Smooth muscle cell (in vitro differentiated cells): ENCODE measurements around the gene GLIPR2. TPM values are rescaled to one million over a fixed set of nuclear protein-coding genes. Genes with fewer than 3 reads are reported as not detected.
A peak's percentile ranks its signal among the peaks of the same experiment; 100 is the strongest.

Experiments
- DNase-seq: peaks from one replicate; lab custom pipeline; 2025; ENCODE audit not compliant: unreplicated experiment; lab: John Stamatoyannopoulos, UW
- H2AFZ ChIP-seq: fragments of 200-600 bp; sonication (generic); 2 replicates; pipeline ENCODE4 v1.6.0; 2016; ENCODE audit warnings: antibody characterized with exemption, low read depth, mild to moderate bottlenecking
- H3F3A ChIP-seq: fragments of 200-600 bp; sonication (generic); 2 replicates; pipeline ENCODE4 v1.6.0; 2017; ENCODE audit warnings: antibody characterized with exemption, low read depth
- H3K27ac ChIP-seq: fragments of 200-600 bp; sonication (generic); 2 replicates; pipeline ENCODE4 v1.5.1; 2016; ENCODE audit warnings: low read depth, mild to moderate bottlenecking
- H3K27me3 ChIP-seq: fragments of 200-600 bp; sonication (generic); 2 replicates; pipeline ENCODE4 v1.6.1; 2016; ENCODE audit warnings: low read depth, mild to moderate bottlenecking
- H3K36me3 ChIP-seq: fragments of 200-600 bp; sonication (generic); 2 replicates; pipeline ENCODE4 v1.5.1; 2016; ENCODE audit warnings: low read depth
- H3K4me1 ChIP-seq: fragments of 200-600 bp; sonication (generic); 2 replicates; pipeline ENCODE4 v1.5.1; 2016; ENCODE audit warnings: low read depth
- H3K4me2 ChIP-seq: fragments of 200-600 bp; sonication (generic); 2 replicates; pipeline ENCODE4 v1.6.0; 2016; ENCODE audit warnings: mild to moderate bottlenecking
- H3K4me3 ChIP-seq: fragments of 200-600 bp; sonication (generic); 2 replicates; pipeline ENCODE4 v1.5.1; 2016; ENCODE audit warnings: mild to moderate bottlenecking
- H3K79me2 ChIP-seq: fragments of 200-600 bp; sonication (generic); 2 replicates; pipeline ENCODE4 v1.6.0; 2016; ENCODE audit warnings: low read depth, mild to moderate bottlenecking
- H3K9ac ChIP-seq: fragments of 200-600 bp; sonication (generic); 2 replicates; pipeline ENCODE4 v1.6.0; 2016; ENCODE audit warnings: low read depth
- H3K9me3 ChIP-seq: fragments of 200-600 bp; sonication (generic); replicated peaks from 2 replicates; pipeline ENCODE4 v1.5.1; 2016; ENCODE audit warnings: low read depth
- H4K20me1 ChIP-seq: fragments of 200-600 bp; sonication (generic); 2 replicates; pipeline ENCODE4 v1.6.0; 2016; ENCODE audit warnings: low read depth
- CTCF ChIP-seq: fragments of 200-600 bp; sonication (generic); IDR thresholded peaks from 2 replicates; pipeline ENCODE4 v1.5.1; 2017; ENCODE audit warnings: borderline replicate concordance, mild to moderate bottlenecking, antibody characterized with exemption; ENCODE audit not compliant: insufficient read depth, poor library complexity, severe bottlenecking
- WGBS: methylation state at CpG from one replicate; pipeline ENCODE4 v1.1.7; 2016; ENCODE audit warnings: low lambda C conversion rate; 5-methylcytosine and 5-hydroxymethylcytosine counted together
- polyA plus RNA-seq: library from polyadenylated mRNA; unstranded; fragments of >200 nt; fragmentation: Nextera tagmentation; extraction: Ambion mirVana; gene quantifications from 2 replicates; pipeline ENCODE4 v1.2.1, GENCODE V29; 2016
- total RNA-seq: library from RNA; depleted of rRNA; stranded (reverse); fragments of >200 nt; gene quantifications from 2 replicates; pipeline ENCODE4 v1.2.3, GENCODE V29; 2014

GLIPR2 gene
- total and polyA plus RNA-seq, 2 experiments from 2014 or later, result 30.7 to 121 TPM

- WGBS, result 95% methylated on average over 14 of the region's 14 CpGs
- peak overlapping the region; percentile 83 for H3K27ac ChIP-seq
- H3K4me1 ChIP-seq, result peaks cover 5% of the 10 kb centered on the region
- H3K27me3 ChIP-seq, result no peaks in the 10 kb centered on the region
- H3K36me3 ChIP-seq, result no peaks in the 10 kb centered on the region
- peaks cover 31% of the 10 kb centered on the region for H3F3A ChIP-seq
- no peaks in the 10 kb centered on the region for H3K79me2 ChIP-seq
- peak overlapping the region; percentile 49 for H3K4me2 ChIP-seq
- H3K9me3 ChIP-seq, result no peaks in the 10 kb centered on the region
- H3K9ac ChIP-seq, result no peak overlapping the region
- no peak overlapping the region for H3K4me3 ChIP-seq
- H2AFZ ChIP-seq, result no peak overlapping the region
- no peaks in the 10 kb centered on the region for H4K20me1 ChIP-seq
- no peak for DNase-seq
- TF ChIP-seq CTCF, result no peak
Measured at GRCh38 chr9:36147441-36148175, 11.1 kb downstream of the GLIPR2 start.

- peak; percentile 81 for DNase-seq
- H3K36me3 ChIP-seq, result no peaks in the 10 kb centered on the region
- TF ChIP-seq CTCF, result no peak
- no peaks in the 10 kb centered on the region for H3K79me2 ChIP-seq
- H3K27me3 ChIP-seq, result no peaks in the 10 kb centered on the region
- H3F3A ChIP-seq, result peaks cover 31% of the 10 kb centered on the region
- 61% methylated on average over 14 of the region's 14 CpGs for WGBS
- peak overlapping the region; percentile 76 for H3K4me2 ChIP-seq
- H3K9me3 ChIP-seq, result no peaks in the 10 kb centered on the region
- no peak overlapping the region for H2AFZ ChIP-seq
- H3K27ac ChIP-seq, result peak overlapping the region; percentile 83
- H3K4me3 ChIP-seq, result no peak overlapping the region
- H3K4me1 ChIP-seq, result peaks cover 5% of the 10 kb centered on the region
- no peaks in the 10 kb centered on the region for H4K20me1 ChIP-seq
- H3K9ac ChIP-seq, result peak overlapping the region; percentile 48
Measured at GRCh38 chr9:36148311-36149051, 11.9 kb downstream of the GLIPR2 start.

GRCh38 chr9:36149197-36149596, 12.7 kb downstream of the GLIPR2 start:
- no peak for TF ChIP-seq CTCF
- Histone ChIP-seq H3K79me2 (no peaks in the 10 kb centered on the region), H4K20me1 (no peaks in the 10 kb centered on the region), H3K9me3 (no peaks in the 10 kb centered on the region), H3K4me3 (no peak overlapping the region), H2AFZ (no peak overlapping the region), H3K9ac (peak overlapping the region; percentile 48), H3K36me3 (no peaks in the 10 kb centered on the region), H3K27me3 (no peaks in the 10 kb centered on the region), H3K27ac (peak overlapping the region; percentile 83), H3K4me2 (peak overlapping the region; percentile 76), H3F3A (peaks cover 31% of the 10 kb centered on the region), H3K4me1 (peaks cover 5% of the 10 kb centered on the region)
- DNase-seq, result no peak
- 65% methylated on average over 4 of the region's 4 CpGs for WGBS
